Amniotic stem cell (primary cell): Measurements from ENCODE around the gene LRP10.
"Not testable (repeated sequence)": the region's sequence is repeated elsewhere in the genome, so short reads cannot be mapped to it uniquely, and the experiment has no call there.

Source experiments
- DNase-seq: peaks from one replicate; lab custom pipeline; 2025; lab: John Stamatoyannopoulos, UW

LRP10 gene

GRCh38 chr14:22843123-22843925 is 28.2 kb upstream of the LRP10 start:
- no peak for DNase-seq

- DNase-seq = no peak
These were observed 27.1 kb upstream of the LRP10 start for GRCh38 chr14:22844221-22845102.

GRCh38 chr14:22845103-22845394 is 26.5 kb upstream of the LRP10 start:
- DNase-seq = no peak

GRCh38 chr14:22845821-22846625 is 25.5 kb upstream of the LRP10 start:
- DNase-seq = no peak

GRCh38 chr14:22846811-22847307 is 24.7 kb upstream of the LRP10 start:
- no peak for DNase-seq

GRCh38 chr14:22847661-22848341 is 23.7 kb upstream of the LRP10 start:
- no peak for DNase-seq

GRCh38 chr14:22848351-22849164 is 23.0 kb upstream of the LRP10 start:
- DNase-seq = no peak

GRCh38 chr14:22849212-22849819 is 22.2 kb upstream of the LRP10 start:
- DNase-seq = no peak

- peak; percentile 86 for DNase-seq
These were observed 20.4 kb upstream of the LRP10 start for GRCh38 chr14:22850944-22851764.

GRCh38 chr14:22852178-22852577 is 19.4 kb upstream of the LRP10 start:
- DNase-seq = not testable (repeated sequence)

GRCh38 chr14:22852599-22852939 is 19.0 kb upstream of the LRP10 start:
- no peak for DNase-seq

- peak; percentile 62 for DNase-seq
These were observed 18.4 kb upstream of the LRP10 start for GRCh38 chr14:22852940-22853767.

- not testable (repeated sequence) for DNase-seq
These were observed 17.2 kb upstream of the LRP10 start for GRCh38 chr14:22854296-22854695.

- no peak for DNase-seq
These were observed 16.4 kb upstream of the LRP10 start for GRCh38 chr14:22854963-22855724.

- no peak for DNase-seq
These were observed 15.1 kb upstream of the LRP10 start for GRCh38 chr14:22856428-22856827.

GRCh38 chr14:22860377-22860776 is 11.2 kb upstream of the LRP10 start:
- not testable (repeated sequence) for DNase-seq

GRCh38 chr14:22861651-22862050 is 9.9 kb upstream of the LRP10 start:
- no peak for DNase-seq

- DNase-seq = no peak
These were observed 6.6 kb upstream of the LRP10 start for GRCh38 chr14:22864979-22865378.
